OCI-LY1 (cell line): Measurements from ENCODE around the gene TENM4.

ENCODE experiments used
- H2AFZ ChIP-seq: fragments of 200-600 bp; sonication (generic), shearing (Covaris generic); 2 replicates; pipeline ENCODE4 v1.6.0; 2014; ENCODE audit warnings: antibody characterized with exemption, mild to moderate bottlenecking, low read length
- H3F3A ChIP-seq: fragments of 200-600 bp; sonication (generic), shearing (Covaris generic); 2 replicates; pipeline ENCODE4 v1.6.0; 2014; ENCODE audit warnings: mild to moderate bottlenecking, antibody characterized with exemption, low read length, moderate library complexity; ENCODE audit not compliant: insufficient read depth
- H3K27ac ChIP-seq: fragments of 200-600 bp; sonication (generic); 2 replicates; pipeline ENCODE4 v1.5.1; 2014; ENCODE audit warnings: low read length, mixed run types, mild to moderate bottlenecking, low read depth; ENCODE audit not compliant: poor library complexity, severe bottlenecking
- H3K27me3 ChIP-seq: fragments of 200-600 bp; sonication (generic); 2 replicates; pipeline ENCODE4 v1.6.0; 2014; ENCODE audit warnings: antibody characterized with exemption, mild to moderate bottlenecking, low read length, moderate library complexity; ENCODE audit not compliant: insufficient read depth
- H3K36me3 ChIP-seq: fragments of 200-600 bp; sonication (generic); 2 replicates; pipeline ENCODE4 v1.6.1; 2014; ENCODE audit warnings: mild to moderate bottlenecking, antibody characterized with exemption, low read length, moderate library complexity, mixed read lengths; ENCODE audit not compliant: insufficient read depth
- H3K4me1 ChIP-seq: fragments of 200-600 bp; sonication (generic); 2 replicates; pipeline ENCODE4 v1.5.1; 2014; ENCODE audit warnings: mild to moderate bottlenecking, low read length, moderate library complexity; ENCODE audit not compliant: insufficient read depth, severe bottlenecking
- H3K4me2 ChIP-seq: fragments of 200-600 bp; sonication (generic), shearing (Covaris generic); 2 replicates; pipeline ENCODE4 v1.6.1; 2014; ENCODE audit warnings: low read length
- H3K4me3 ChIP-seq: fragments of 200-600 bp; sonication (generic); 2 replicates; pipeline ENCODE4 v1.5.1; 2014; ENCODE audit warnings: low read length, low read depth, mild to moderate bottlenecking, mixed read lengths; ENCODE audit not compliant: poor library complexity, severe bottlenecking
- H3K79me2 ChIP-seq: fragments of 200-600 bp; shearing (Covaris generic); 2 replicates; pipeline ENCODE4 v1.6.1; 2016; ENCODE audit warnings: mixed run types, low read length, mixed read lengths; ENCODE audit not compliant: insufficient read depth
- H3K9ac ChIP-seq: fragments of 200-600 bp; sonication (generic), shearing (Covaris generic); 2 replicates; pipeline ENCODE4 v1.6.1; 2014; ENCODE audit warnings: mild to moderate bottlenecking, low read length, mixed read lengths
- H3K9me2 ChIP-seq: fragments of 200-600 bp; sonication (generic), shearing (Covaris generic); 2 replicates; pipeline ENCODE4 v1.6.1; 2014; ENCODE audit warnings: low read depth, mild to moderate bottlenecking, low read length, mixed read lengths
- H3K9me3 ChIP-seq: fragments of 200-600 bp; shearing (Covaris generic); 2 replicates; pipeline ENCODE4 v1.6.1; 2014; ENCODE audit warnings: low read length, mixed read lengths
- H4K20me1 ChIP-seq: fragments of 200-600 bp; sonication (generic), shearing (Covaris generic); 2 replicates; pipeline ENCODE4 v1.6.0; 2016; ENCODE audit warnings: mild to moderate bottlenecking, low read length; ENCODE audit not compliant: insufficient read depth
- CTCF ChIP-seq: fragments of 200-600 bp; sonication (generic), shearing (Covaris generic); IDR thresholded peaks from 2 replicates; pipeline ENCODE4 v1.5.1; 2017; ENCODE audit warnings: mild to moderate bottlenecking, antibody characterized with exemption, low read length, moderate library complexity, mixed read lengths
- EZH2 ChIP-seq: fragments of 200-600 bp; sonication (generic), shearing (Covaris generic); IDR thresholded peaks from 2 replicates; pipeline ENCODE4 v1.8.0; 2017; ENCODE audit warnings: borderline replicate concordance, mixed run types, mild to moderate bottlenecking, antibody characterized with exemption, low read length, moderate library complexity, mixed read lengths

The TENM4 gene

DNA sequence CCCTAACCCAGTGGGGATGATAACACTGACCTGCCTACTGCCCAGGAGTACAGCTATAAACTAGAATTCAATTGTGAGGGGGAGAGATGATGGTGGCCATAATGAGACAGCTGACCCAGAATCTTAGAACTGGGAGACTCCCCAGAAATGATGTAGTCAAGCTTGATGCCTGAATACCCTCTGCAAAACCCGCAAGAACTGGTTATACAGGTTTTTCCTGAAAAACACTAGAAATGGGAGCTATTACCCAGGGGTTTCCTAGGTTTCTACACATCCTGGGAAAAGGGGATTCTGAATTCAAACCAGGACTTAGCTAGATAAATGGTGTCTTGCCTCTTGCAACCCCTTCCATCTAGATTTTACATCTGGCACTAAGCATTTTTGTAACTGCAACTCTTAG lies 752.4 kb downstream of the TENM4 start:
- Histone ChIP-seq H2AFZ (no peak overlapping the region), H3F3A (no peaks in the 10 kb centered on the region), H3K9me3 (no peaks in the 10 kb centered on the region), H3K36me3 (no peaks in the 10 kb centered on the region), H3K9ac (no peak overlapping the region), H3K4me3 (no peak overlapping the region), H3K27ac (no peak overlapping the region), H4K20me1 (no peaks in the 10 kb centered on the region), H3K4me1 (no peaks in the 10 kb centered on the region), H3K27me3 (no peaks in the 10 kb centered on the region), H3K9me2 (no peaks in the 10 kb centered on the region), H3K4me2 (no peak overlapping the region), H3K79me2 (no peaks in the 10 kb centered on the region)
- no peak for TF ChIP-seq EZH2
- no peak for TF ChIP-seq CTCF

GRCh38 chr11:78685156-78685555 lies 755.7 kb downstream of the TENM4 start:
- no peak overlapping the region for H2AFZ ChIP-seq
- H3K79me2 ChIP-seq = no peaks in the 10 kb centered on the region
- H3K9ac ChIP-seq = no peak overlapping the region
- no peaks in the 10 kb centered on the region for H3K9me3 ChIP-seq
- no peaks in the 10 kb centered on the region for H3F3A ChIP-seq
- no peaks in the 10 kb centered on the region for H3K4me1 ChIP-seq
- H3K36me3 ChIP-seq = no peaks in the 10 kb centered on the region
- TF ChIP-seq CTCF (no peak), EZH2 (no peak)
- no peaks in the 10 kb centered on the region for H3K9me2 ChIP-seq
- H3K27ac ChIP-seq = no peak overlapping the region
- H3K4me3 ChIP-seq = no peak overlapping the region
- H4K20me1 ChIP-seq = no peaks in the 10 kb centered on the region
- H3K4me2 ChIP-seq = no peak overlapping the region
- H3K27me3 ChIP-seq = no peaks in the 10 kb centered on the region

GRCh38 chr11:78684377-78684776 lies 756.5 kb downstream of the TENM4 start:
- H4K20me1 ChIP-seq = no peaks in the 10 kb centered on the region
- H3F3A ChIP-seq = no peaks in the 10 kb centered on the region
- no peak overlapping the region for H2AFZ ChIP-seq
- no peaks in the 10 kb centered on the region for H3K4me1 ChIP-seq
- no peaks in the 10 kb centered on the region for H3K9me2 ChIP-seq
- H3K27ac ChIP-seq = no peak overlapping the region
- no peaks in the 10 kb centered on the region for H3K36me3 ChIP-seq
- H3K27me3 ChIP-seq = no peaks in the 10 kb centered on the region
- no peaks in the 10 kb centered on the region for H3K9me3 ChIP-seq
- no peak overlapping the region for H3K4me2 ChIP-seq
- H3K79me2 ChIP-seq = no peaks in the 10 kb centered on the region
- H3K4me3 ChIP-seq = no peak overlapping the region
- no peak for TF ChIP-seq CTCF
- no peak for TF ChIP-seq EZH2
- H3K9ac ChIP-seq = no peak overlapping the region
